ENCODE data around the gene CATSPER4. TPM values are rescaled to one million over a fixed set of nuclear protein-coding genes. Genes with fewer than 3 reads are reported as not detected.

The CATSPER4 gene
- total RNA-seq, 1 donor from 2014 or later = not detected

DNA sequence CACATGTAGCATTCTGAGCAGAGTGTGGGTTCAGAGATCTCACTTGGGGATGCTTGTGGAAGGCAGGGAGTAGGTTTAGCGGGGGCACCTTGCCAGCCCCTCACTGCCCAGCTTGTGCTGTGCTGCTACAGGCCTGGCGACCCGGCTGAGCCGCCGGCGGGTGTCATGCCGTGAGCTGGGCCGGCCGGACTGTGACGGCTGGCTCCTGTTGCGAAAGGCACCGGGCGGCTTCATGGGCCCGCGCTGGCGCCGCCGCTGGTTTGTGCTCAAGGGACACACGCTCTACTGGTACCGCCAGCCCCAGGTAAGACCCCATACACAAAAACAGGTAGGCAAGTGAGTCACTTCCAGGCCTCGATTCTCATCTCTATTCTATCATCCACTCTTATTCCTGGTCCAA, 5.5 kb upstream of the CATSPER4 start:
- DNase-seq (ENCODE audit: extremely low spot score, unreplicated experiment) = no peak
- Mint-ChIP-seq H3K4me3 (no peak overlapping the region), H3K4me1 (ENCODE audit: unreplicated experiment) (no peaks in the 10 kb centered on the region), H3K27ac (no peak overlapping the region), H3K9me3 (no peaks in the 10 kb centered on the region), H3K27me3 (no peaks in the 10 kb centered on the region), H3K36me3 (peaks cover 8% of the 10 kb centered on the region)
- TF ChIP-seq, protein P1, sequence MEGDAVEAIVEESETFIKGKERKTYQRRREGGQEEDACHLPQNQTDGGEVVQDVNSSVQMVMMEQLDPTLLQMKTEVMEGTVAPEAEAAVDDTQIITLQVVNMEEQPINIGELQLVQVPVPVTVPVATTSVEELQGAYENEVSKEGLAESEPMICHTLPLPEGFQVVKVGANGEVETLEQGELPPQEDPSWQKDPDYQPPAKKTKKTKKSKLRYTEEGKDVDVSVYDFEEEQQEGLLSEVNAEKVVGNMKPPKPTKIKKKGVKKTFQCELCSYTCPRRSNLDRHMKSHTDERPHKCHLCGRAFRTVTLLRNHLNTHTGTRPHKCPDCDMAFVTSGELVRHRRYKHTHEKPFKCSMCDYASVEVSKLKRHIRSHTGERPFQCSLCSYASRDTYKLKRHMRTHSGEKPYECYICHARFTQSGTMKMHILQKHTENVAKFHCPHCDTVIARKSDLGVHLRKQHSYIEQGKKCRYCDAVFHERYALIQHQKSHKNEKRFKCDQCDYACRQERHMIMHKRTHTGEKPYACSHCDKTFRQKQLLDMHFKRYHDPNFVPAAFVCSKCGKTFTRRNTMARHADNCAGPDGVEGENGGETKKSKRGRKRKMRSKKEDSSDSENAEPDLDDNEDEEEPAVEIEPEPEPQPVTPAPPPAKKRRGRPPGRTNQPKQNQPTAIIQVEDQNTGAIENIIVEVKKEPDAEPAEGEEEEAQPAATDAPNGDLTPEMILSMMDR (conservative IDR thresholded peaks at IDR 0.05) = no peak

DNA sequence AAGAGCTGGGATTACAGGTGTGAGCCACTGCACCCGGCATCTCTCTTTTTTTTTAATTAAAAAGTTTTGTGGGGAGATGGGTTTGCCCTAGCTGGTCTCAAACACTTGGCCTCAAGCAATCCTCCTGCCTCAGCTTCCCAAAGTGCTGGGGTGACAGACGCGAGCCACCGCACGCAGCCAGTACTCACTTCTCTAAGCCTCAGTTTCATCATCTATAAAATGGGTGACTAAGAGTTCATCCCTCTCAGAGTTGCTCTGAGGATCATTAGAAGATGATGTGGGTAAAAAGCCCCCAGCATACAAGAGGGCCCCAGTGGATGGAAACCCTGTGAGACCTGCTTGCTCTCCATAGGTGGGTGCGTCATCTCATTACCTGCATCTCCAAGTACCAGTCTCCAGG, 2.5 kb upstream of the CATSPER4 start:
- no peaks in the 10 kb centered on the region for H3K4me1 Mint-ChIP-seq (ENCODE audit: unreplicated experiment)
- no peak for DNase-seq (ENCODE audit: extremely low spot score, unreplicated experiment)
- no peaks in the 10 kb centered on the region for H3K9me3 Mint-ChIP-seq

DNA sequence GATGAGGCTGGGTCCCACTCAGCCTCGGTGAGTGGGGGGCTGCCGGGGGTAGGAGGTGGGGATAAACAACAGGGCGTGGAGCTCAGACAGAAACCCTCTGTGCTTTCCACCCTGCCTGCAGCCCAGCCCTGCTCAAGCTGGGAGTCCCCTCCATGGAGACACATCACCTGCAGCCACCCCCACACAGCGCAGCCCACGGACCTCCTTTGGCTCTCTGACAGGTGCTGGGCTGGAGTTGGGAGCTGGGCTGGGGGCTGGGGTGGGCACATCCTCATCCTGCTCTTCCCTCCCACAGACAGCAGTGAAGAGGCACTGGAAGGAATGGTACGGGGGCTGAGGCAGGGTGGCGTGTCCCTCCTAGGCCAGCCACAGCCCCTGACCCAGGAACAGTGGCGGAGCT, 1.9 kb upstream of the CATSPER4 start:
- H3K27me3 Mint-ChIP-seq = no peaks in the 10 kb centered on the region
- peaks cover 3% of the 10 kb centered on the region for H3K36me3 Mint-ChIP-seq
- no peak overlapping the region for H3K4me3 Mint-ChIP-seq
- no peak for DNase-seq (ENCODE audit: extremely low spot score, unreplicated experiment)
- no peak overlapping the region for H3K27ac Mint-ChIP-seq
- no peaks in the 10 kb centered on the region for H3K9me3 Mint-ChIP-seq
- H3K4me1 Mint-ChIP-seq (ENCODE audit: unreplicated experiment) = no peaks in the 10 kb centered on the region
- TF ChIP-seq, protein P1 (conservative IDR thresholded peaks at IDR 0.05) = no peak

More for the DNA sequence above, 2.5 kb upstream of the CATSPER4 start:
- Mint-ChIP-seq H3K4me3 (no peak overlapping the region), H3K36me3 (peaks cover 3% of the 10 kb centered on the region), H3K27me3 (no peaks in the 10 kb centered on the region), H3K27ac (no peak overlapping the region)
- TF ChIP-seq, protein P1 (conservative IDR thresholded peaks at IDR 0.05) = no peak

DNA sequence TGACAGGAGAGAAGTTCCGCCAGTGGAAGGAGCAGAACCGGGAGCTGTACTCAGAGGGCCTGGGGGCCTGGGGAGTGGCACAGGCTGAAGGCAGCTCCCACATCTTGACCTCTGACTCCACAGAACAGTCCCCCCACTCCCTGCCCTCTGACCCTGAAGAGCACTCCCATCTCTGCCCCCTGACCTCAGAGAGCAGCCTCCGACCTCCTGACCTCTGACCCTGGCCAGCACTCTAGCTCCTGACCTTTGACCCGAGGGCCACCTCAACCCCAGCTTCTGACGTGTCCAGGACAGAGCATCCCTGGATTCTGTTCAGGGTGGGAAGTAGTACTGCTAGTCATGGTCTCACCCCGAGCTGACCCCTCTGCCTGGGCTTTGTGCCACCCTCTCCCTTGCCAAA, 1.1 kb upstream of the CATSPER4 start:
- Mint-ChIP-seq H3K27me3 (no peaks in the 10 kb centered on the region), H3K27ac (no peak overlapping the region), H3K4me3 (no peak overlapping the region), H3K36me3 (peaks cover 3% of the 10 kb centered on the region), H3K9me3 (no peaks in the 10 kb centered on the region), H3K4me1 (ENCODE audit: unreplicated experiment) (no peaks in the 10 kb centered on the region)
- TF ChIP-seq, protein P1 (conservative IDR thresholded peaks at IDR 0.05) = no peak
- DNase-seq (ENCODE audit: extremely low spot score, unreplicated experiment) = no peak

DNA sequence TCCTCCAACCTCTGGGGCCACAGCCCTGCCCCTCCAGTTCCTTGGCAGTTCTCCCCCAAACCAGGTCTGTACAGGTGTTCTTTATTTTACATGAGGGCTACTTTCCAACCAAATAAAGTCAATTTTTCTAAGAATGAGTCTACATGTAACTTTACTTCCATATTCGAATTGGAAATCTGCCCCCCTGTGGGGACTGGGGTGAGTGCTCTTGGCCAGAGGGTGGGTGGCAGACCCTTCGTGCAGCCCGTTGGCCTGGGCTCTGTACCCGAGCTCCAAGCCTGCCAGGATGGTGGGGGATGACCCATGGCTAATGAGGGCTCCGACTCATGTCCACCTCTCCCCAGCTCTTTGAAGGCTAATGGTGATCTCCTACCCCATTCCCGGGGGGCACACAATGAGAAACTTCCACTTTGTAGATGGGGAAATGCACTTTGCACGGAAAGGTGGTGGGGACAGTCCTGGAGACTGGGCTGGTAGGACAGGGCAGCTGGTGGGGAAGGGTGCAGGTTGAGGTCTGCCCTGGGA, 589 bp upstream of the CATSPER4 start:
- TF ChIP-seq, protein P1 (conservative IDR thresholded peaks at IDR 0.05) = peak; percentile 27
- no peak overlapping the region for H3K27ac Mint-ChIP-seq

DNA sequence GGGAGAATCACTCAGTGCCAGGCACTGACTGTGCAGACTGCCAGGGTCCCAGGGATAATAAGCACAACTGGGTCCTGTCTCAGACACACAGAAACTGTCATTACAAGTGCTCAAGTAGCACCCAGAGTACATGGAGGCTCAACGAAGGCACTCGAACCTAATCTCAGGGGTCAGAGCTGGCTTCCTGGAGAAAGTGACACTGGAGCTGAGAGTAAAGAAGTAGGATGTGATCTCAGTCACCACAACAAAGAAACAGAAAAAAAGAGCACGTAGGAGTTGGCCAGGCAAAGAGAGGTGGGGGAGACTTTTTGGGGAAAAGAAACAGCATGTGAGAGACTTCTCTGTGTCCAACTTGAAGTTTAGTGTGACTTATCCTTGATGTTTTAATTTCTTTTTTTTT, 1.3 kb downstream of the CATSPER4 start:
- no peaks in the 10 kb centered on the region for H3K36me3 Mint-ChIP-seq
- no peak for DNase-seq (ENCODE audit: extremely low spot score, unreplicated experiment)
- no peaks in the 10 kb centered on the region for H3K27me3 Mint-ChIP-seq
- H3K4me3 Mint-ChIP-seq = no peak overlapping the region
- TF ChIP-seq, protein P1 (conservative IDR thresholded peaks at IDR 0.05) = no peak
- no peaks in the 10 kb centered on the region for H3K9me3 Mint-ChIP-seq
- H3K27ac Mint-ChIP-seq = no peak overlapping the region
- no peaks in the 10 kb centered on the region for H3K4me1 Mint-ChIP-seq (ENCODE audit: unreplicated experiment)

More for the DNA sequence above, 589 bp upstream of the CATSPER4 start:
- Mint-ChIP-seq H3K4me1 (ENCODE audit: unreplicated experiment) (no peaks in the 10 kb centered on the region), H3K36me3 (peaks cover 3% of the 10 kb centered on the region), H3K9me3 (no peaks in the 10 kb centered on the region), H3K27me3 (no peaks in the 10 kb centered on the region), H3K4me3 (no peak overlapping the region)
- DNase-seq (ENCODE audit: extremely low spot score, unreplicated experiment) = no peak
